ENCODE results near the gene OPRM1. TPM values are rescaled to one million over a fixed set of nuclear protein-coding genes. Genes with fewer than 3 reads are reported as not detected.

The OPRM1 gene
- total RNA-seq, 1 experiment from 2014 or later, result not detected

DNA sequence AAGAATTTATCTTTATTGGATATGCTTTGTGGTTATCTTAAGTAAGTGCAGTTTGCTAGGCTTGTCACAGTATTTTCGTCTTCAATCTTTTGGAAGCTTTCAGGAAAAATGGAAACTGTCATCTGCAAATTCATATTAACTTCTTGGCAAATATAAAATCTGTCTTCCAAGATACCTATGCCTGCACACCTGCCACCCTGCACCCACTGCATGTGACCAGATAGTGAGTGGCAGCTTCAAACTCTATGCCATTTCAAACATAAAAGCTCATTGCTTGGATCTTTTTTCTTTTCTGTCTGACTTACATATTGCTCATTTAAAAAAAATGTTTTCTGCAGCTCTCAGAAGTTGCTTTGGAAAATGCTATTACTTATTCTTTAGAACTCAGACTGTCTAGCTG is 14.1 kb downstream of the OPRM1 start:
- ATAC-seq, result no peak
- Histone ChIP-seq H3K27me3 (ENCODE audit: control insufficient read depth, insufficient read depth, low read length) (no peaks in the 10 kb centered on the region), H3K36me3 (ENCODE audit: control insufficient read depth, insufficient read depth, low read length) (no peaks in the 10 kb centered on the region), H3K4me3 (ENCODE audit: low read depth in 2 of 2, low read length in 2 of 2) (no peak overlapping the region), H3K9me3 (ENCODE audit: control insufficient read depth, insufficient read depth, low read depth, low read length) (no peaks in the 10 kb centered on the region), H3K4me1 (ENCODE audit: control insufficient read depth, insufficient read depth, low read length) (no peaks in the 10 kb centered on the region), H3K27ac (ENCODE audit: low read length) (no peak overlapping the region)
- ChIA-PET CTCF (no interaction called here), POLR2A (no interaction called here)
- no peak for DNase-seq (ENCODE audit: low read depth, low spot score)
- TF ChIP-seq CTCF (IDR thresholded peaks at IDR 0.05), result no peak
- no peak for TF ChIP-seq POLR2AphosphoS5 (IDR thresholded peaks at IDR 0.05; ENCODE audit: low read depth, low read length)
- TF ChIP-seq, protein P1, sequence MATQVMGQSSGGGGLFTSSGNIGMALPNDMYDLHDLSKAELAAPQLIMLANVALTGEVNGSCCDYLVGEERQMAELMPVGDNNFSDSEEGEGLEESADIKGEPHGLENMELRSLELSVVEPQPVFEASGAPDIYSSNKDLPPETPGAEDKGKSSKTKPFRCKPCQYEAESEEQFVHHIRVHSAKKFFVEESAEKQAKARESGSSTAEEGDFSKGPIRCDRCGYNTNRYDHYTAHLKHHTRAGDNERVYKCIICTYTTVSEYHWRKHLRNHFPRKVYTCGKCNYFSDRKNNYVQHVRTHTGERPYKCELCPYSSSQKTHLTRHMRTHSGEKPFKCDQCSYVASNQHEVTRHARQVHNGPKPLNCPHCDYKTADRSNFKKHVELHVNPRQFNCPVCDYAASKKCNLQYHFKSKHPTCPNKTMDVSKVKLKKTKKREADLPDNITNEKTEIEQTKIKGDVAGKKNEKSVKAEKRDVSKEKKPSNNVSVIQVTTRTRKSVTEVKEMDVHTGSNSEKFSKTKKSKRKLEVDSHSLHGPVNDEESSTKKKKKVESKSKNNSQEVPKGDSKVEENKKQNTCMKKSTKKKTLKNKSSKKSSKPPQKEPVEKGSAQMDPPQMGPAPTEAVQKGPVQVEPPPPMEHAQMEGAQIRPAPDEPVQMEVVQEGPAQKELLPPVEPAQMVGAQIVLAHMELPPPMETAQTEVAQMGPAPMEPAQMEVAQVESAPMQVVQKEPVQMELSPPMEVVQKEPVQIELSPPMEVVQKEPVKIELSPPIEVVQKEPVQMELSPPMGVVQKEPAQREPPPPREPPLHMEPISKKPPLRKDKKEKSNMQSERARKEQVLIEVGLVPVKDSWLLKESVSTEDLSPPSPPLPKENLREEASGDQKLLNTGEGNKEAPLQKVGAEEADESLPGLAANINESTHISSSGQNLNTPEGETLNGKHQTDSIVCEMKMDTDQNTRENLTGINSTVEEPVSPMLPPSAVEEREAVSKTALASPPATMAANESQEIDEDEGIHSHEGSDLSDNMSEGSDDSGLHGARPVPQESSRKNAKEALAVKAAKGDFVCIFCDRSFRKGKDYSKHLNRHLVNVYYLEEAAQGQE (IDR thresholded peaks at IDR 0.05; ENCODE audit: insufficient read depth in 1 of 2, low read depth in 2 of 2, low read length in 1 of 2), result no peak
- TF ChIP-seq SIN3A (IDR thresholded peaks at IDR 0.05; ENCODE audit: borderline replicate concordance, insufficient read depth, low read depth, low read length), result no peak
- no peak for TF ChIP-seq TCF7L2 (IDR thresholded peaks at IDR 0.05; ENCODE audit: low read depth, low read length)
- BruUV-seq (replicated peaks), result no TSS peak
- in situ Hi-C loops (cut with HindIII; ENCODE audit: low pct_unique_long_range_greater_than_20kb, low sequenced_read_pairs) (no loop called here), intact Hi-C loops (cut with micrococcal nuclease; ENCODE audit: unreplicated experiment) (no loop called here)

- Histone ChIP-seq H3K36me3 (ENCODE audit: control insufficient read depth, insufficient read depth, low read length) (no peaks in the 10 kb centered on the region), H3K4me3 (ENCODE audit: low read depth in 2 of 2, low read length in 2 of 2) (no peak overlapping the region), H3K4me1 (ENCODE audit: control insufficient read depth, insufficient read depth, low read length) (no peaks in the 10 kb centered on the region), H3K27ac (ENCODE audit: low read length) (no peak overlapping the region), H3K27me3 (ENCODE audit: control insufficient read depth, insufficient read depth, low read length) (no peaks in the 10 kb centered on the region), H3K9me3 (ENCODE audit: control insufficient read depth, insufficient read depth, low read depth, low read length) (no peaks in the 10 kb centered on the region)
- TF ChIP-seq CTCF (IDR thresholded peaks at IDR 0.05) (no peak), POLR2AphosphoS5 (IDR thresholded peaks at IDR 0.05; ENCODE audit: low read depth, low read length) (no peak), TCF7L2 (IDR thresholded peaks at IDR 0.05; ENCODE audit: low read depth, low read length) (no peak), SIN3A (IDR thresholded peaks at IDR 0.05; ENCODE audit: borderline replicate concordance, insufficient read depth, low read depth, low read length) (no peak)
- TF ChIP-seq, protein P1 (IDR thresholded peaks at IDR 0.05; ENCODE audit: insufficient read depth in 1 of 2, low read depth in 2 of 2, low read length in 1 of 2), result no peak
- intact Hi-C loops (cut with micrococcal nuclease; ENCODE audit: unreplicated experiment) (no loop called here), in situ Hi-C loops (cut with HindIII; ENCODE audit: low pct_unique_long_range_greater_than_20kb, low sequenced_read_pairs) (no loop called here)
- CTCF ChIA-PET, result no interaction called here
- DNase-seq (ENCODE audit: low read depth, low spot score) (no peak), ATAC-seq (no peak)
- POLR2A ChIA-PET, result interaction anchor here (0.6 kb wide), 1 partner anchor 77 kb away, joined by 3 read pairs; no protein-coding TSS in a partner anchor
- no TSS peak for BruUV-seq (replicated peaks)
These were observed 17.5 kb downstream of the OPRM1 start for GRCh38 chr6:154056536-154056935.
